ENCODE measurements around the gene CLCN5.

The CLCN5 gene

DNA sequence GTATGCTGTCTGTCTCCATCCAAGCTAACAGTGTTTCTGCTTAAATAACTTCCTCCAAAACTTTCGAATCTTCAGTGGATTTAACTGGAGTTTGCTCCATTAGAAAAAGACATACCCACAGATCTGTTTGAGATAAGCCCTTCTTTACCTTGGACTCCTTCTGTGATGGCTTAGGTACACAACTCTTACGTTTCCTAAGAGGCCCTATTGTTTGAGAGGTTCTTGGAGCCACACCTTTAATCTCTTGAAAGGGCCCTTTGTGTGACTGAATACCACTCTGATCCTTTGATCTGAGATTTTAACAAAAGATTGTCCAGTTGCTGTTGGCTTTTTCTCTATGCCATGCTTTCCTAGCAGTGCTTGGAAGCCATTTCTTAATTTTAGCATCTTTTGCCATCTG lies 185.9 kb downstream of the CLCN5 start:
- 74% methylated on average over 2 of the region's 2 CpGs for WGBS (ENCODE audit: insufficient coverage)
- Histone ChIP-seq H3K4me3 (ENCODE audit: control insufficient read depth in 1 of 7, extremely low read depth in 1 of 7, insufficient read depth in 4 of 7, low read depth in 2 of 7, low read length in 6 of 7) (no peak overlapping the region), H3K9me3 (ENCODE audit: control extremely low read depth in 1 of 5, control insufficient read depth in 4 of 5, insufficient read depth in 2 of 5, low read depth in 1 of 5, low read length in 4 of 5) (no peaks in the 10 kb centered on the region), H3K27ac (ENCODE audit: insufficient read depth in 1 of 2, low read depth in 1 of 2, low read length in 2 of 2, poor library complexity in 1 of 2, severe bottlenecking in 2 of 2) (no peak overlapping the region), H3K36me3 (ENCODE audit: control insufficient read depth in 4 of 4, insufficient read depth in 4 of 4, low read length in 3 of 4) (no peaks in the 10 kb centered on the region), H3K27me3 (replicated peaks in 2 of 5; ENCODE audit: control insufficient read depth in 4 of 5, insufficient read depth in 5 of 5, low read length in 4 of 5) (no peaks in the 10 kb centered on the region), H3K4me1 (ENCODE audit: control extremely low read depth in 1 of 4, control insufficient read depth in 4 of 4, insufficient read depth in 4 of 4, low read length in 3 of 4) (peaks cover 0 to 6% (median 0%) of the 10 kb centered on the region in 4 experiments)
- no peak for DNase-seq
- ChIA-PET CTCF (no interaction called here), POLR2A (no interaction called here)

DNA sequence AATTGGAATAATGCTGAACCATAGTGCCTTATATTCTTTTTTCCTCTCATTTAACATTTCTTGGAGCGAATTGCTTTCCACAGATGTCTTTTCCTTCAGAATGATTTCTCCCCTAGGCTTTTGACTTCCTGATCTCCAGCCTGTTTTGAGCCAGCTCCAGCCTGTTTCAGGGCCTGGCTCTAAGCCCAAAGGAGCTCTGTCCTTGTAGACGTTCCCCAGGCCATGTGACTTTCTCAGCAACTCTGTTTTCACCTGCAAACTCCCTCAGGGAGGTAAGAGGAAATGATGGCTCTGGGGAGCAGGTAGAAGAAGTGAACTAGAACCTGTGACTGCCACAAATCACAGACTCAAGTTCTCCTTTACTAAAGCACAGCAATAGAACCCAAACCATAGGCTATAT lies 189.3 kb downstream of the CLCN5 start:
- no peak for DNase-seq
- CTCF ChIA-PET = interaction anchor here (1.1 to 1.2 kb wide), 2 partner anchors 11 to 14 kb away, joined by 3 read pairs; no protein-coding TSS in a partner anchor
- POLR2A ChIA-PET = no interaction called here
- 80% methylated on average over 1 of the region's 2 CpGs for WGBS (ENCODE audit: insufficient coverage)
- Histone ChIP-seq H3K36me3 (ENCODE audit: control insufficient read depth in 4 of 4, insufficient read depth in 4 of 4, low read length in 3 of 4) (no peaks in the 10 kb centered on the region), H3K27ac (ENCODE audit: insufficient read depth in 1 of 2, low read depth in 1 of 2, low read length in 2 of 2, poor library complexity in 1 of 2, severe bottlenecking in 2 of 2) (no peak overlapping the region), H3K4me3 (ENCODE audit: control insufficient read depth in 1 of 7, extremely low read depth in 1 of 7, insufficient read depth in 4 of 7, low read depth in 2 of 7, low read length in 6 of 7) (no peak overlapping the region), H3K9me3 (ENCODE audit: control extremely low read depth in 1 of 5, control insufficient read depth in 4 of 5, insufficient read depth in 2 of 5, low read depth in 1 of 5, low read length in 4 of 5) (no peaks in the 10 kb centered on the region), H3K27me3 (replicated peaks in 2 of 5; ENCODE audit: control insufficient read depth in 4 of 5, insufficient read depth in 5 of 5, low read length in 4 of 5) (no peaks in the 10 kb centered on the region), H3K4me1 (ENCODE audit: control extremely low read depth in 1 of 4, control insufficient read depth in 4 of 4, insufficient read depth in 4 of 4, low read length in 3 of 4) (peaks cover 0 to 6% (median 0%) of the 10 kb centered on the region in 4 experiments)

DNA sequence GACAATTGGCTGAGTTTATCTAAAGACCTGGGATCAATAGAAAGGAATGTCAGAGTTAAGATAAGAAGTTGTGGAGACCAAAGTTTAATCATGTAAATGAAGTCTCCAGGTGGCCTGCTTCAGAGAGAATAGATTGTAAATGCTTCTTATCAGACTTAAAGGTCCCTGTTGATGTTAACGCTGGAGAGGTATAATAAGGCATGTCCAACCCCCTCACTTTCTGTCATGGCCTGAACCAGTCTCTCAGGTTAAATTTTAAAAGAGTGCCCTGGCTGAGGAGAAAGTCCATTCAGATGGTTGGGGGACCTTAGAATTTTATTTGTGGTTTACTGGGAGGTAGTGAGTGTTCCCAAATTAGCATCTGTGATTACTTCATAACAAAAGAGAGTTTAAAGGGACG lies 191.7 kb downstream of the CLCN5 start:
- peaks cover 0 to 8% (median 3%) of the 10 kb centered on the region in 4 experiments for H3K4me1 ChIP-seq (ENCODE audit: control extremely low read depth in 1 of 4, control insufficient read depth in 4 of 4, insufficient read depth in 4 of 4, low read length in 3 of 4)
- ChIA-PET CTCF (no interaction called here), POLR2A (no interaction called here)
- no peak overlapping the region for H3K4me3 ChIP-seq (ENCODE audit: control insufficient read depth in 1 of 7, extremely low read depth in 1 of 7, insufficient read depth in 4 of 7, low read depth in 2 of 7, low read length in 6 of 7)
- H3K27me3 ChIP-seq (replicated peaks in 2 of 5; ENCODE audit: control insufficient read depth in 4 of 5, insufficient read depth in 5 of 5, low read length in 4 of 5) = no peaks in the 10 kb centered on the region
- DNase-seq = no peak
- H3K27ac ChIP-seq (ENCODE audit: insufficient read depth in 1 of 2, low read depth in 1 of 2, low read length in 2 of 2, poor library complexity in 1 of 2, severe bottlenecking in 2 of 2) = no peak overlapping the region
- 44% methylated on average over 1 of the region's 2 CpGs for WGBS (ENCODE audit: insufficient coverage)
- no peaks in the 10 kb centered on the region for H3K36me3 ChIP-seq (ENCODE audit: control insufficient read depth in 4 of 4, insufficient read depth in 4 of 4, low read length in 3 of 4)
- H3K9me3 ChIP-seq (ENCODE audit: control extremely low read depth in 1 of 5, control insufficient read depth in 4 of 5, insufficient read depth in 2 of 5, low read depth in 1 of 5, low read length in 4 of 5) = no peaks in the 10 kb centered on the region

DNA sequence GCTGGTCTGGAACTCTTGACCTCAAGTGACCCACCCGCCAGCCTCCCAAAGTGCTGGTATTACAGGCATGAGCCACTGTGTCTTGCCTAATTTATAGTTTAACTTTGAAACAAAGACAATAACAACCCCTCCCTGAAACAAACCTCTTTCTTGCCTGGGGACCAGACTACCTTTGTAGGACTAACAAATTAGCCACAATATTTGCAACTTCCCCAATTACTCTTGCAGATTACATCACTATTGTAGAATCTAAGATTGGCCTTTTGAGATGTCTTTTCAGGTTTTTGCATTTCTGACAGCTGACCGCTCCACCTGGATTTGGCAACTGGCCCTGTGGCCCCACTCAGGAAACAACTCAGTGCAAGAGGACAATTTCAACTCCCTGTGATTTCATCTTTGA lies 193.6 kb downstream of the CLCN5 start:
- DNase-seq = peak in 2 of 3 donors; percentile 20 to 37
- peaks cover 0 to 8% (median under 1%) of the 10 kb centered on the region in 4 experiments for H3K4me1 ChIP-seq (ENCODE audit: control extremely low read depth in 1 of 4, control insufficient read depth in 4 of 4, insufficient read depth in 4 of 4, low read length in 3 of 4)
- CTCF ChIA-PET = interaction anchor here (3.7 kb wide), 1 partner anchor 16 kb away, joined by 16 read pairs; no protein-coding TSS in a partner anchor
- H3K27ac ChIP-seq (ENCODE audit: insufficient read depth in 1 of 2, low read depth in 1 of 2, low read length in 2 of 2, poor library complexity in 1 of 2, severe bottlenecking in 2 of 2) = no peak overlapping the region
- no peak overlapping the region for H3K4me3 ChIP-seq (ENCODE audit: control insufficient read depth in 1 of 7, extremely low read depth in 1 of 7, insufficient read depth in 4 of 7, low read depth in 2 of 7, low read length in 6 of 7)
- no peaks in the 10 kb centered on the region for H3K9me3 ChIP-seq (ENCODE audit: control extremely low read depth in 1 of 5, control insufficient read depth in 4 of 5, insufficient read depth in 2 of 5, low read depth in 1 of 5, low read length in 4 of 5)
- no peaks in the 10 kb centered on the region for H3K36me3 ChIP-seq (ENCODE audit: control insufficient read depth in 4 of 4, insufficient read depth in 4 of 4, low read length in 3 of 4)
- WGBS (ENCODE audit: insufficient coverage) = 83% methylated on average over 1 of the region's 2 CpGs
- POLR2A ChIA-PET = no interaction called here
- H3K27me3 ChIP-seq (replicated peaks in 2 of 5; ENCODE audit: control insufficient read depth in 4 of 5, insufficient read depth in 5 of 5, low read length in 4 of 5) = no peaks in the 10 kb centered on the region

DNA sequence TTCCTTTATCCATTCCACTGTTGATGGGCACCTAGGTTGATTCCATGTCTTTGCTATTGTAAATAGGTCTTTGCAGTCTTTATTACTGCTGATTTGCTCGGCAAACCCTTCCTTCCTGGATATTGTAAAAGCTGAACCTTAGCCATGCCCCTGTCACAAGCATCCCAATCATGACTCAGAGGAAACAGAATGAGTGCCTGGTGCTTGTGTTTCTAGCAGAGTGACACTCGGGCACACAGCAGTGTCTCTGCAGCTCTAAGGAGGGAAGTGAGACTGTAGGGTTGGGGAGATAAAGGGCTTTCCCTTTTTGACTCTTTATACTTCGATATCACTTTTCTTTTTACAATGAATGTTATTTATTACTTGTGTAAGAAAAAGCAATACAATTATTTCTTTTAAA lies 195.1 kb downstream of the CLCN5 start:
- no peaks in the 10 kb centered on the region for H3K27me3 ChIP-seq (replicated peaks in 2 of 5; ENCODE audit: control insufficient read depth in 4 of 5, insufficient read depth in 5 of 5, low read length in 4 of 5)
- no peaks in the 10 kb centered on the region for H3K36me3 ChIP-seq (ENCODE audit: control insufficient read depth in 4 of 4, insufficient read depth in 4 of 4, low read length in 3 of 4)
- peak in 2 of 3 donors; percentile 74 to 82 for DNase-seq
- H3K27ac ChIP-seq (ENCODE audit: insufficient read depth in 1 of 2, low read depth in 1 of 2, low read length in 2 of 2, poor library complexity in 1 of 2, severe bottlenecking in 2 of 2) = no peak overlapping the region
- H3K9me3 ChIP-seq (ENCODE audit: control extremely low read depth in 1 of 5, control insufficient read depth in 4 of 5, insufficient read depth in 2 of 5, low read depth in 1 of 5, low read length in 4 of 5) = no peaks in the 10 kb centered on the region
- ChIA-PET POLR2A (no interaction called here), CTCF (interaction anchor here (3.7 kb wide), 1 partner anchor 18 kb away, joined by 16 read pairs; no protein-coding TSS in a partner anchor)
- 33% methylated on average over 1 of the region's 3 CpGs for WGBS (ENCODE audit: insufficient coverage)
- no peak overlapping the region for H3K4me3 ChIP-seq (ENCODE audit: control insufficient read depth in 1 of 7, extremely low read depth in 1 of 7, insufficient read depth in 4 of 7, low read depth in 2 of 7, low read length in 6 of 7)
- H3K4me1 ChIP-seq (ENCODE audit: control extremely low read depth in 1 of 4, control insufficient read depth in 4 of 4, insufficient read depth in 4 of 4, low read length in 3 of 4) = peaks cover 0 to 8% (median 0%) of the 10 kb centered on the region in 4 experiments

DNA sequence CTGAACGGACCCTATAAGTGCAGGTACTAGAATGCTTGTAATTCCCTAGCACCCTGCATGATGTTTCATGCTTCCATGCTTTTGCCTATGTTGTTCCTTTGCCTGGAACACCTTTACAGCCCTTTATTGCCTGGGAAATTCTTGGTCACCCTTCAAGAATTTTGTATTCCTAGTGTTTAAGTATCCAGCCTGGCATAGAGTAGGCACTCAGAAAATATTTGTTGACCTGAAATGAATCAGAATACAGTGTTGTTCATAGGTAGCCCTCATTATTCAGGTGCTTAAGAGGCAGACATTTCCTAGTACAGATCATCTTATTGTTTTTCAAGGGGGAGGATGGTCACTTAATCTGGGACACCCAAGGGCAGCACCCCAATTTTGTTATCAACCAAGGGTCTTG lies 203.1 kb downstream of the CLCN5 start:
- CTCF ChIA-PET = no interaction called here
- H3K9me3 ChIP-seq (ENCODE audit: control extremely low read depth in 1 of 5, control insufficient read depth in 4 of 5, insufficient read depth in 2 of 5, low read depth in 1 of 5, low read length in 4 of 5) = no peaks in the 10 kb centered on the region
- H3K4me3 ChIP-seq (ENCODE audit: control insufficient read depth in 1 of 7, extremely low read depth in 1 of 7, insufficient read depth in 4 of 7, low read depth in 2 of 7, low read length in 6 of 7) = no peak overlapping the region
- peaks cover 0 to 2% (median 0%) of the 10 kb centered on the region in 5 experiments for H3K27me3 ChIP-seq (replicated peaks in 2 of 5; ENCODE audit: control insufficient read depth in 4 of 5, insufficient read depth in 5 of 5, low read length in 4 of 5)
- 83% methylated on average over 1 of the region's 1 CpG for WGBS (ENCODE audit: insufficient coverage)
- no peaks in the 10 kb centered on the region for H3K4me1 ChIP-seq (ENCODE audit: control extremely low read depth in 1 of 4, control insufficient read depth in 4 of 4, insufficient read depth in 4 of 4, low read length in 3 of 4)
- no peak for DNase-seq
- no peaks in the 10 kb centered on the region for H3K36me3 ChIP-seq (ENCODE audit: control insufficient read depth in 4 of 4, insufficient read depth in 4 of 4, low read length in 3 of 4)
- POLR2A ChIA-PET = no interaction called here
- no peak overlapping the region for H3K27ac ChIP-seq (ENCODE audit: insufficient read depth in 1 of 2, low read depth in 1 of 2, low read length in 2 of 2, poor library complexity in 1 of 2, severe bottlenecking in 2 of 2)

DNA sequence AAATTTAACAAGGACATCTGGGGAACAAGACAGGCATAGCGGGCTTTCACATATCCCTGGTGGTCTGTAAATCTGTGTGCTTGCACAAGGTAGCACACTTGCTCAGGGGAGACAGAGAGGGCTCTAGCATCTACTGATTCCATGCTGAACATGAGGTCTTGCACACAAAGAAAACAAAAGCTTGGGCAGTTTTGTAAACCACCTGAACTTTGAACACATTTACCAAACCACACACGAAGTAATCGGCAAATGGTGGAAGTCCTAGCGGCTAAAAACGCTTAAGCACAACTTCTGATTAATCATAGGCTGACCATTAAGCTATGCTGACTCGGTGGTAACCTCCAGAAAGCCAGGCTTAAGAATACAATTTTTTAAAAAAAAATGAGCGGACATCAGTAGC lies 225.6 kb downstream of the CLCN5 start:
- H3K9me3 ChIP-seq (ENCODE audit: control extremely low read depth in 1 of 5, control insufficient read depth in 4 of 5, insufficient read depth in 2 of 5, low read depth in 1 of 5, low read length in 4 of 5) = no peaks in the 10 kb centered on the region
- WGBS (ENCODE audit: insufficient coverage) = 78% methylated on average over 6 of the region's 7 CpGs
- POLR2A ChIA-PET = no interaction called here
- no peaks in the 10 kb centered on the region for H3K36me3 ChIP-seq (ENCODE audit: control insufficient read depth in 4 of 4, insufficient read depth in 4 of 4, low read length in 3 of 4)
- H3K27me3 ChIP-seq (replicated peaks in 2 of 5; ENCODE audit: control insufficient read depth in 4 of 5, insufficient read depth in 5 of 5, low read length in 4 of 5) = no peaks in the 10 kb centered on the region
- no peak overlapping the region for H3K4me3 ChIP-seq (ENCODE audit: control insufficient read depth in 1 of 7, extremely low read depth in 1 of 7, insufficient read depth in 4 of 7, low read depth in 2 of 7, low read length in 6 of 7)
- no peak for DNase-seq
- peaks cover 0 to 10% (median 2%) of the 10 kb centered on the region in 4 experiments for H3K4me1 ChIP-seq (ENCODE audit: control extremely low read depth in 1 of 4, control insufficient read depth in 4 of 4, insufficient read depth in 4 of 4, low read length in 3 of 4)
- no peak overlapping the region for H3K27ac ChIP-seq (ENCODE audit: insufficient read depth in 1 of 2, low read depth in 1 of 2, low read length in 2 of 2, poor library complexity in 1 of 2, severe bottlenecking in 2 of 2)
- CTCF ChIA-PET = no interaction called here

Data from common myeloid progenitor, CD34-positive (primary cell).